Pancreas (tissue), 10 donors: ENCODE measurements around the gene FAM53B. TPM values are rescaled to one million over a fixed set of nuclear protein-coding genes. Genes with fewer than 3 reads are reported as not detected.
A peak's percentile ranks its signal among the peaks of the same experiment; 100 is the strongest.

Experiments used
- ATAC-seq, 4 donors: fragments of 200-7000 bp; cut with Tn5 transposase; one replicate each; pipeline versions ENCODE4 v1.8.0 to v1.9.1; 2020; ENCODE audit warnings: mild to moderate bottlenecking in 4 of 4, moderate library complexity in 4 of 4
- DNase-seq, 6 donors: peaks; one replicate each; pipeline ENCODE4 v3.0.0-alpha.2; 2020
- FAIRE-seq: peaks from 2 replicates; lab custom pipeline; 2012; peaks lifted over from hg19 to GRCh38; lab: Jason Lieb, UNC
- H3K27ac ChIP-seq, 4 donors: fragments of 200-600 bp; sonication (generic); 1 replicate in 3 of 4; 2 replicates in 1 of 4; pipeline versions ENCODE4 v1.5.0 to v1.8.0; 2020
- H3K27me3 ChIP-seq, 4 donors: fragments of 200-600 bp; one replicate each; pipeline ENCODE4 v1.8.0; 2021
- H3K36me3 ChIP-seq, 3 donors: fragments of 200-600 bp; sonication (generic) in 1 of 3; one replicate each; pipeline versions ENCODE4 v1.5.0 to v1.8.0; 2020 to 2021
- H3K4me1 ChIP-seq, 3 donors: fragments of 200-600 bp; one replicate each; pipeline ENCODE4 v1.8.0; 2021
- H3K4me3 ChIP-seq, 4 donors: fragments of 200-600 bp; sonication (generic) in 2 of 4; one replicate each; pipeline versions ENCODE4 v1.5.0 to v1.8.0; 2020 to 2021
- H3K9me3 ChIP-seq, 4 donors: fragments of 200-600 bp; one replicate each; pipeline ENCODE4 v1.8.0; 2021
- WGBS, 2 donors: extraction: QIAGEN DNeasy Blood & Tissue Kit; methylation state at CpG; one replicate each; pipeline ENCODE4 v1.1.7; 2013; 5-methylcytosine and 5-hydroxymethylcytosine counted together
- intact Hi-C, 3 donors: fragments of 100-400 bp; cut with DNase I; formaldehyde crosslinking; loops; one replicate each; pipeline versions ENCODE4 v1.11.1 to v1.14.2; 2022
- polyA plus RNA-seq, 2 donors: library from polyadenylated mRNA; stranded (reverse); fragments of 200-250 nt; gene quantifications; one replicate each; pipeline ENCODE4 v1.2.3, GENCODE V29; 2013
- total RNA-seq, 6 donors: library from RNA; stranded (reverse); fragmentation: NEBNext Ultra II Directional in 4 of 6; extraction: Animal tissue kit (Norgen Biotek cat#: 25700) in 4 of 6; gene quantifications; one replicate each; pipeline versions ENCODE4 v1.2.1 to v1.2.4, GENCODE V29; 2021 to 2023
- TF ChIP-seq, protein P1 (sequence below), 4 donors: fragments of 200-600 bp; sonication (generic) in 3 of 4; IDR thresholded peaks; one replicate each; pipeline versions ENCODE4 v1.5.0 to v1.8.0; 2021; ENCODE audit warnings: antibody characterized with exemption in 4 of 4
- donor health status: healthy with polysubstance abuse.
- donor health status: DM: no; HTN: no; CAD: no; lungs with moderate emphysema.
- donor health status: DM: no; HTN: no; CAD: no.
- donor health status: control.
- donor health status: control.
- donor health status: Bipolar disorder and iron deficiency.
- donor health status: DM: yes; HTN: yes; CAD: no.
- donor health status: DM: no; HTN: no; CAD: no.
- donor health status: DM: no; HTN: no; CAD: no.
- donor health status: DM: yes; HTN: yes; CAD: no.

Gene FAM53B
- total and polyA plus RNA-seq, 8 donors, result 5.3 to 16.4 (median 8.5) TPM

DNA sequence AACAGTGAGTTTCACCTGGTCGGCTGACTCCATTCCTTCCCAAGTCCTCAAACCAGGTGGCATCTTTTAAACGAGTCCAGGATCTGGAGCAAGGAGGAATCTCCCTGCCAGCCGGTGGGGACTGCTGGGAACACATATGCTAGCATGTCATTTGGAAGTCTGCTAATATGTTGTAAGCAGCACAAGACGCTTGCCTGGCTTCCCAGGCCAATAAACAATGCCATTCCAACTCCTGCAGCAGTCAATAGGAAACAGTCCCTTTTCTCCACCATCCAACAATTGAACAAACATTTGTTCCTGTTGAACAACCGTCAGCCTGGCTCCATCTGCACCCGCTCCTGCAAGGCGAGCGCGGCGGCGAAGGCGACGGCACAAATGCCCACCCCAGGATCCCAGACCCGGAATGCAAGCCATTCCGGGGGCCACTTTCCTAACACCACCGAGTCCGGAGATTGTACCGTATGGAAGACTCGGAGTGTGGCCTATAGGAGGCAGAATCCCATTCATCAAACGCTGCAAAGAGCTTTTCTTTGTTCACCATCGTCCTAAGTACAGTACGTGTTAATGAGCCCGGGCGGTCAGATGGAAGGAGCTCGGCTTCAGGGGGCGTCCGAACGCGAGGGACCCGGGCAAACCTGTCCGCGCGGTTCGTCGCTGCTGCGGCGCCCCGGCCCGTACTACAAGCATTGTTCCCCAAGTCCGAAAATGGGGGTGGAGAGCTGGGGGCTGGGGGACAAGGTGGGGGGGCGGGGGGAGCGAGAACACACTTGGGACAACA is 1.6 kb downstream of the FAM53B start:
- Histone ChIP-seq H3K9me3 (no peaks in the 10 kb centered on the region), H3K27ac (peak overlapping the region in 2 of 4 donors; percentile 73 to 75), H3K27me3 (no peaks in the 10 kb centered on the region), H3K4me3 (peak overlapping the region; percentile 46 to 66 (median 64)), H3K36me3 (no peaks in the 10 kb centered on the region), H3K4me1 (peaks cover 12 to 54% (median 25%) of the 10 kb centered on the region in 3 donors)
- ATAC-seq, result peak in 3 of 4 donors; percentile 9 to 17 (median 13)
- WGBS, 2 donors, result 14 to 15% methylated on average over 41 to 42 of the region's 42 CpGs
- TF ChIP-seq, protein P1, sequence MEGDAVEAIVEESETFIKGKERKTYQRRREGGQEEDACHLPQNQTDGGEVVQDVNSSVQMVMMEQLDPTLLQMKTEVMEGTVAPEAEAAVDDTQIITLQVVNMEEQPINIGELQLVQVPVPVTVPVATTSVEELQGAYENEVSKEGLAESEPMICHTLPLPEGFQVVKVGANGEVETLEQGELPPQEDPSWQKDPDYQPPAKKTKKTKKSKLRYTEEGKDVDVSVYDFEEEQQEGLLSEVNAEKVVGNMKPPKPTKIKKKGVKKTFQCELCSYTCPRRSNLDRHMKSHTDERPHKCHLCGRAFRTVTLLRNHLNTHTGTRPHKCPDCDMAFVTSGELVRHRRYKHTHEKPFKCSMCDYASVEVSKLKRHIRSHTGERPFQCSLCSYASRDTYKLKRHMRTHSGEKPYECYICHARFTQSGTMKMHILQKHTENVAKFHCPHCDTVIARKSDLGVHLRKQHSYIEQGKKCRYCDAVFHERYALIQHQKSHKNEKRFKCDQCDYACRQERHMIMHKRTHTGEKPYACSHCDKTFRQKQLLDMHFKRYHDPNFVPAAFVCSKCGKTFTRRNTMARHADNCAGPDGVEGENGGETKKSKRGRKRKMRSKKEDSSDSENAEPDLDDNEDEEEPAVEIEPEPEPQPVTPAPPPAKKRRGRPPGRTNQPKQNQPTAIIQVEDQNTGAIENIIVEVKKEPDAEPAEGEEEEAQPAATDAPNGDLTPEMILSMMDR (IDR thresholded peaks at IDR 0.05), result no peak
- peak in 1 of 6 donors; percentile 60 for DNase-seq
- no peak for FAIRE-seq
- intact Hi-C loops, result loop anchor here in 1 of 3 donors (5.0 kb wide), 1 partner anchor 205 kb away; no protein-coding TSS in a partner anchor

DNA sequence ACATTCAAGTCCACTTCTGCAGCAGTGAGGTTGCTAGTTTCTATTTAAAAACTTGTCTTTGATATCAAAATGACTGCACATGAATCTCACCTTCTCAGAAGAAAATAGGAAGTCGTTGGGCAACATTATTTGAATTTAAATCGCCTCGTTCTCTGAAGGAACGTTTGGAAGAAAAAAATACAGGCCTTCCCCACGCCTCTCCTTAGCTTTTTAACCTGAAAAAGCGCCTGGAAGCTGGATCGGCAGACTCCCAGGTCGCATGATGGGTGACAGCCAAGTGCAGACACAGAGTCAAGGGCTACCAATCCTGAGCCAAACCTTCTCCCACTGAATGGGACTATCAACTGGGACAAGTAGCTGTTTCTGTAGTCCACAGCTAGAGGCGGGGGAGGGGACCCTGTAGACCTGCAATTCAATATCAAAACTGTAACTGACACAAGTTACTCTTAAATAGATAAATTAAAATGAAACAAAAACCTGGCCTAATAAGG is 2.2 kb downstream of the FAM53B start:
- ATAC-seq, result no peak
- peak overlapping the region in 2 of 4 donors; percentile 73 to 75 for H3K27ac ChIP-seq
- intact Hi-C loops, result loop anchor here in 1 of 3 donors (5.0 kb wide), 1 partner anchor 205 kb away; no protein-coding TSS in a partner anchor
- no peak for DNase-seq
- peak overlapping the region in 2 of 4 donors; percentile 63 to 66 for H3K4me3 ChIP-seq
- no peaks in the 10 kb centered on the region for H3K36me3 ChIP-seq
- H3K4me1 ChIP-seq, result peaks cover 12 to 60% (median 31%) of the 10 kb centered on the region in 3 donors
- FAIRE-seq, result no peak
- H3K9me3 ChIP-seq, result no peaks in the 10 kb centered on the region
- TF ChIP-seq, protein P1 (IDR thresholded peaks at IDR 0.05), result no peak
- H3K27me3 ChIP-seq, result no peaks in the 10 kb centered on the region
- WGBS, 2 donors, result 62 to 63% methylated on average over 9 of the region's 9 CpGs

DNA sequence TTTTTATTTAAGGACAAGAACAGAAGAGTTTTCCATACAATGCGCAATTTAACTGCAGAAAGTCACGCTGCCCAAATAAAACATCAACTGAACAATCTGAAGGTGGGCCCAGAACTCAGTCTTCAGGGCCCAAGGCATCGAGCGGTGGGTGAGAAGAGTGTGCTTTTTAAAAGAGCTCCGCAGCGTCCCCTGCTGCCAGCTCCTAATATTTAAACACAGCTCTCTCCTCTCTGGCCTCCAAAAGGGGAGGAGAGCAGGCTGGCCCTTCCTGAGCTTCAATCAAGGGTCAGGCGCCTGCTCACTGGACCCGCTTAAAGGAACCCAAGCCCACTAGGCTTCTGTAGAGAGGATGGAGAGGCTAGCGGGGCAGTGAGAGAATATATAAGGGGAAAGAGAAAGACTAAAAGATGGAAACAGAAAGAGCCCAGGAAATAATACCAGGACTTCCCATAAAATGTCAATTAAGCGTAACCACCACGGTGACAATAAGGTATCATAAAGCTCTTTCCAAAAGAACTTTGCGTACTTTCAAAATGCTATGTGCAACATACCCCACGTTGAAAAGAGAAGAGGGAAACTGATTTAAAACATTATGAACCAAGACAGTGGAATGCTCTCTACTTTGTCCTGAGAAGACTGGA is 2.8 kb downstream of the FAM53B start:
- TF ChIP-seq, protein P1 (IDR thresholded peaks at IDR 0.05), result peak; percentile 67 to 70 (median 70)
- 26 to 28% methylated on average over 13 of the region's 13 CpGs for WGBS, 2 donors
- FAIRE-seq (no peak), DNase-seq (peak; percentile 66 to 83 (median 70)), ATAC-seq (peak; percentile 44 to 73 (median 58))
- Histone ChIP-seq H3K4me1 (peaks cover 18 to 65% (median 37%) of the 10 kb centered on the region in 3 donors), H3K27me3 (no peaks in the 10 kb centered on the region), H3K4me3 (no peak overlapping the region), H3K27ac (peak overlapping the region in 3 of 4 donors; percentile 13 to 75 (median 73)), H3K36me3 (no peaks in the 10 kb centered on the region), H3K9me3 (no peaks in the 10 kb centered on the region)
- intact Hi-C loops, result loop anchor here in 1 of 3 donors (5.0 kb wide), 1 partner anchor 204 kb away; no protein-coding TSS in a partner anchor

DNA sequence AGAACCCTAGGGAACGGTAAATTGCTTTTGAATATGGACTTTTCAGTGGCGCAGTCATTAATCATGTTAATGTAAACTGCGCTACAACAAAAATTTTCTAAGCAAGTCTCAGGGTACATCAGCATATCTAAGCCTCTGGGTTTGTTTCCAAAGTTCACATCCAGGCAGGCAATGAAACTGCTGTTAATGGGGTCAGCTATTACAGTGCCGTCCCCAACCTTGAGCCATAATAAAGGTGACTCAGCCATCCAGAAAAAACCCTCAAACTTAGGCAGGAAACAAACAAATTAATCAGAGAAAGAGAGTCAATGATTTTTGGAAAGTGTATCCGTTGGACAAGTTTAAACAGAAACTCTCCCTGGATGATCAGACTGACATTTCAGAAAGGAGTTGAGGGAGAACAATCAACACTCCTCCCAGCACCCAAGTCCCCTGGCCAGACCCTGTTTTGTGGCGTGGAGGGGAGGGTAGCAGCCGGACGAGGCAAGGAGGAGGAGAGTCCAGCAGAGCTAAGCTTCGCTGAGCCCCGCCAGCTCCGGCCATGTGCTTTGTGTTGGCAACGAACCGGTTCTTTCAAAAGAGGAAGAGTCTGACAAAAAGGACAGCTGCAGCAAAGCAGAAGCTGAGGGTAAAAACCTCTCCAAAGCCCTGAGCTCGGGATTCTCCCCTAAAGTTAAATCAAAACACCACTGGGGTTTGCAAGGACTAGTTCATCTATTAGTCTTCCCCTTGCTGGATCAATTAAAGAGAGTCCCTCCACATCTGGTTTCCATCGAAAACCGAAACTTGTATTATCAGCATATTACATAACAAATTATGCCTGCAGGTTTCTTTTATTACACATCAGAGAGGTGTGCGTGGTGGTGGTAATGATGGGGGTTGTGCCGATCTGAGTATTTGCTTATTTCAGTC is 3.6 kb downstream of the FAM53B start:
- peak overlapping the region in 3 of 4 donors; percentile 13 to 75 (median 73) for H3K27ac ChIP-seq
- FAIRE-seq, result no peak
- TF ChIP-seq, protein P1 (IDR thresholded peaks at IDR 0.05), result no peak
- WGBS, 2 donors, result 33 to 38% methylated on average over 18 of the region's 18 CpGs
- H3K9me3 ChIP-seq, result no peaks in the 10 kb centered on the region
- H3K4me1 ChIP-seq, result peaks cover 24 to 71% (median 40%) of the 10 kb centered on the region in 3 donors
- peak in 2 of 6 donors; percentile 25 to 44 for DNase-seq
- H3K36me3 ChIP-seq, result no peaks in the 10 kb centered on the region
- H3K27me3 ChIP-seq, result no peaks in the 10 kb centered on the region
- peak overlapping the region in 1 of 4 donors; percentile 18 for H3K4me3 ChIP-seq
- intact Hi-C loops, result loop anchor here in 1 of 3 donors (5.0 kb wide), 1 partner anchor 203 kb away; no protein-coding TSS in a partner anchor
- ATAC-seq, result peak in 3 of 4 donors; percentile 1 to 5 (median 5)
